Right lobe of liver (tissue), 6 donors: ENCODE data around the gene SPRR1A. TPM values are rescaled to one million over a fixed set of nuclear protein-coding genes. Genes with fewer than 3 reads are reported as not detected.

Experiments used
- ATAC-seq, 4 donors: fragments of 200-7000 bp; cut with Tn5 transposase; one replicate each; pipeline ENCODE4 v1.9.1; 2020; ENCODE audit warnings: mild to moderate bottlenecking in 4 of 4, moderate library complexity in 4 of 4
- DNase-seq, 3 donors: peaks; one replicate each; pipeline ENCODE4 v3.0.0-alpha.2; 2020
- H3K27ac ChIP-seq, 3 donors: fragments of 200-600 bp; one replicate each; pipeline ENCODE4 v1.8.0; 2022
- H3K27me3 ChIP-seq, 2 donors: fragments of 200-600 bp; one replicate each; pipeline ENCODE4 v1.8.0; 2022
- H3K36me3 ChIP-seq, 4 donors: fragments of 200-600 bp; sonication (generic) in 1 of 4; one replicate each; pipeline versions ENCODE4 v1.5.1 to v1.8.0; 2017 to 2022; ENCODE audit warnings: control low read depth in 1 of 4
- H3K4me1 ChIP-seq, 4 donors: fragments of 200-600 bp; sonication (generic) in 1 of 4; one replicate each; pipeline versions ENCODE4 v1.5.1 to v1.8.0; 2017 to 2022; ENCODE audit warnings: control low read depth in 1 of 4
- H3K4me3 ChIP-seq, 3 donors: fragments of 200-600 bp; one replicate each; pipeline ENCODE4 v1.8.0; 2022
- H3K9me3 ChIP-seq, 4 donors: fragments of 200-600 bp; sonication (generic) in 1 of 4; one replicate each; pipeline versions ENCODE4 v1.5.1 to v1.8.0; 2017 to 2022; ENCODE audit warnings: control low read depth in 1 of 4
- CTCF ChIP-seq, 4 donors: fragments of 200-600 bp in 3 of 4; fragments of 450-650 bp in 1 of 4; IDR thresholded peaks; one replicate each; pipeline versions ENCODE4 v1.5.1 to v1.8.0; 2016 to 2022; ENCODE audit warnings: antibody characterized with exemption in 4 of 4, mild to moderate bottlenecking in 2 of 4
- POLR2A ChIP-seq: fragments of 450-650 bp; IDR thresholded peaks from one replicate; pipeline ENCODE4 v1.6.1; 2017; ENCODE audit warnings: antibody characterized with exemption, mild to moderate bottlenecking
- WGBS: methylation state at CpG from one replicate; pipeline ENCODE4 v1.1.6; 2018; ENCODE audit warnings: low coverage, low lambda C conversion rate; ENCODE audit not compliant: insufficient coverage; ENCODE audit errors: missing lambda C conversion rate; 5-methylcytosine and 5-hydroxymethylcytosine counted together
- intact Hi-C, 2 donors: fragments of 100-400 bp; cut with DNase I; formaldehyde crosslinking; loops; one replicate each; pipeline versions ENCODE4 v1.11.2 to v1.14.1; 2022
- total RNA-seq, 6 experiments: library from RNA; depleted of rRNA in 2 of 6; stranded (reverse); fragments of >200 nt in 2 of 6; fragmentation: NEBNext Ultra II Directional in 3 of 6; extraction: Animal tissue kit (Norgen Biotek cat#: 25700) in 3 of 6; gene quantifications; one replicate each; pipeline versions ENCODE4 v1.1.0 to v1.2.4, GENCODE V29; 2016 to 2023
- donor health status: DM: no; HTN: yes; CAD: no.
- donor health status: DM: no; HTN: no; CAD: no.
- donor health status: DM: no; HTN: no; CAD: no.
- donor health status: DM: no; HTN: yes; CAD: no.
- donor health status: DM: no; HTN: yes; CAD: no.

The SPRR1A gene
- total RNA-seq, 6 experiments from 2014 or later: not detected

- ATAC-seq: no peak
- no peak overlapping the region for H3K4me3 ChIP-seq
- no peaks in the 10 kb centered on the region for H3K36me3 ChIP-seq
- no peak overlapping the region for H3K27ac ChIP-seq
- H3K27me3 ChIP-seq: no peaks in the 10 kb centered on the region
- DNase-seq: no peak
- 61% methylated on average over 1 of the region's 1 CpG for WGBS
- H3K4me1 ChIP-seq: no peaks in the 10 kb centered on the region
- H3K9me3 ChIP-seq: no peaks in the 10 kb centered on the region
- intact Hi-C loops: no loop called here
- TF ChIP-seq CTCF (IDR thresholded peaks at IDR 0.05) (no peak), POLR2A (no peak)
Measured at GRCh38 chr1:153024413-153024812, 40.5 kb downstream of the SPRR1A start.

- WGBS: 15% methylated on average over 1 of the region's 1 CpG
- TF ChIP-seq CTCF (IDR thresholded peaks at IDR 0.05): no peak
- no peak for TF ChIP-seq POLR2A
- Histone ChIP-seq H3K9me3 (no peaks in the 10 kb centered on the region), H3K27me3 (no peaks in the 10 kb centered on the region), H3K4me3 (no peak overlapping the region), H3K4me1 (no peaks in the 10 kb centered on the region), H3K36me3 (no peaks in the 10 kb centered on the region), H3K27ac (no peak overlapping the region)
- ATAC-seq (no peak), DNase-seq (no peak)
- intact Hi-C loops: no loop called here
Measured at GRCh38 chr1:153025797-153026196, 41.9 kb downstream of the SPRR1A start.

- Histone ChIP-seq H3K36me3 (no peaks in the 10 kb centered on the region), H3K27ac (no peak overlapping the region), H3K4me3 (no peak overlapping the region), H3K27me3 (no peaks in the 10 kb centered on the region), H3K9me3 (no peaks in the 10 kb centered on the region), H3K4me1 (no peaks in the 10 kb centered on the region)
- 40% methylated on average over 1 of the region's 1 CpG for WGBS
- no peak for DNase-seq
- TF ChIP-seq POLR2A (no peak), CTCF (IDR thresholded peaks at IDR 0.05) (no peak)
- intact Hi-C loops: no loop called here
- no peak for ATAC-seq
Measured at GRCh38 chr1:153028766-153029165, 44.9 kb downstream of the SPRR1A start.

- TF ChIP-seq POLR2A (no peak), CTCF (IDR thresholded peaks at IDR 0.05) (no peak)
- ATAC-seq (no peak), DNase-seq (no peak)
- intact Hi-C loops: no loop called here
- Histone ChIP-seq H3K27me3 (no peaks in the 10 kb centered on the region), H3K9me3 (no peaks in the 10 kb centered on the region), H3K27ac (no peak within 1 kb of the TSS), H3K4me1 (no peaks in the 10 kb centered on the region), H3K4me3 (no peak within 1 kb of the TSS), H3K36me3 (no peaks in the 10 kb centered on the region)
Measured at GRCh38 chr1:153030895-153031294, 47.0 kb downstream of the SPRR1A start, which contains the start of gene SPRR1B. Gene SPRR1B (plus strand): TSS chr1:153031203. CDS start chr1:153032346, 1,143 bp downstream.

- DNase-seq (no peak), ATAC-seq (no peak)
- Histone ChIP-seq H3K36me3 (no peaks in the 10 kb centered on the region), H3K4me3 (no peak overlapping the region), H3K9me3 (no peaks in the 10 kb centered on the region), H3K4me1 (no peaks in the 10 kb centered on the region), H3K27ac (no peak overlapping the region), H3K27me3 (no peaks in the 10 kb centered on the region)
- TF ChIP-seq CTCF (IDR thresholded peaks at IDR 0.05): no peak
- TF ChIP-seq POLR2A: no peak
- intact Hi-C loops: no loop called here
Measured at GRCh38 chr1:153032073-153032472, 48.2 kb downstream of the SPRR1A start.
